ENCODE results near the gene RNF17. TPM values are rescaled to one million over a fixed set of nuclear protein-coding genes. Genes with fewer than 3 reads are reported as not detected.

Gene RNF17, protein sequence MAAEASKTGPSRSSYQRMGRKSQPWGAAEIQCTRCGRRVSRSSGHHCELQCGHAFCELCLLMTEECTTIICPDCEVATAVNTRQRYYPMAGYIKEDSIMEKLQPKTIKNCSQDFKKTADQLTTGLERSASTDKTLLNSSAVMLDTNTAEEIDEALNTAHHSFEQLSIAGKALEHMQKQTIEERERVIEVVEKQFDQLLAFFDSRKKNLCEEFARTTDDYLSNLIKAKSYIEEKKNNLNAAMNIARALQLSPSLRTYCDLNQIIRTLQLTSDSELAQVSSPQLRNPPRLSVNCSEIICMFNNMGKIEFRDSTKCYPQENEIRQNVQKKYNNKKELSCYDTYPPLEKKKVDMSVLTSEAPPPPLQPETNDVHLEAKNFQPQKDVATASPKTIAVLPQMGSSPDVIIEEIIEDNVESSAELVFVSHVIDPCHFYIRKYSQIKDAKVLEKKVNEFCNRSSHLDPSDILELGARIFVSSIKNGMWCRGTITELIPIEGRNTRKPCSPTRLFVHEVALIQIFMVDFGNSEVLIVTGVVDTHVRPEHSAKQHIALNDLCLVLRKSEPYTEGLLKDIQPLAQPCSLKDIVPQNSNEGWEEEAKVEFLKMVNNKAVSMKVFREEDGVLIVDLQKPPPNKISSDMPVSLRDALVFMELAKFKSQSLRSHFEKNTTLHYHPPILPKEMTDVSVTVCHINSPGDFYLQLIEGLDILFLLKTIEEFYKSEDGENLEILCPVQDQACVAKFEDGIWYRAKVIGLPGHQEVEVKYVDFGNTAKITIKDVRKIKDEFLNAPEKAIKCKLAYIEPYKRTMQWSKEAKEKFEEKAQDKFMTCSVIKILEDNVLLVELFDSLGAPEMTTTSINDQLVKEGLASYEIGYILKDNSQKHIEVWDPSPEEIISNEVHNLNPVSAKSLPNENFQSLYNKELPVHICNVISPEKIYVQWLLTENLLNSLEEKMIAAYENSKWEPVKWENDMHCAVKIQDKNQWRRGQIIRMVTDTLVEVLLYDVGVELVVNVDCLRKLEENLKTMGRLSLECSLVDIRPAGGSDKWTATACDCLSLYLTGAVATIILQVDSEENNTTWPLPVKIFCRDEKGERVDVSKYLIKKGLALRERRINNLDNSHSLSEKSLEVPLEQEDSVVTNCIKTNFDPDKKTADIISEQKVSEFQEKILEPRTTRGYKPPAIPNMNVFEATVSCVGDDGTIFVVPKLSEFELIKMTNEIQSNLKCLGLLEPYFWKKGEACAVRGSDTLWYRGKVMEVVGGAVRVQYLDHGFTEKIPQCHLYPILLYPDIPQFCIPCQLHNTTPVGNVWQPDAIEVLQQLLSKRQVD (N-terminal part only)
- not detected in 2 replicates for total RNA-seq (2013; cell fraction: nucleolus; rRNA removed)
- total RNA-seq (2014; rRNA removed) (not detected in 2 replicates), total RNA-seq (2014; rRNA removed; fragmentation: Illumina TruSeq; extraction: Trizol) (not detected in 2 replicates), total RNA-seq (2021) (not detected in 2 replicates), polyA plus RNA-seq (2011; rRNA removed) (not detected in 2 replicates), polyA plus RNA-seq (2014; fragmentation: Illumina TruSeq; extraction: Trizol) (not detected in 2 replicates), polyA plus RNA-seq (2014; fragmentation: Nextera tagmentation; extraction: Ambion mirVana) (not detected), polyA plus RNA-seq (2014; rRNA removed) (not detected in 2 replicates), polyA plus RNA-seq (2016; fragmentation: Nextera tagmentation; extraction: Ambion mirVana) (not detected), polyA minus RNA-seq (2011; rRNA and poly(A)+ RNA removed) (not detected in 2 replicates), Bru-seq, nascent RNA (not detected), BruChase-seq, experiment 1, labeled RNA remaining after a 6-hour chase (not detected), BruChase-seq, experiment 2, labeled RNA remaining after a 2-hour chase (percentile 4 among the genes with signal in this experiment)
- polyA plus RNA-seq (2011; ENCODE audit: low read depth), result not detected
- not detected in 2 replicates for polyA plus RNA-seq (2011; cell fraction: cytosol; rRNA removed)
- polyA plus RNA-seq (2011; cell fraction: nucleus; rRNA removed), result not detected in 2 replicates
- not detected in 2 replicates for polyA plus RNA-seq (2012)
- not detected in 2 replicates for polyA minus RNA-seq (2011; cell fraction: cytosol; rRNA and poly(A)+ RNA removed)
- not detected in 2 replicates for polyA minus RNA-seq (2011; cell fraction: nucleus; rRNA and poly(A)+ RNA removed)
- long read RNA-seq, experiment 1, result 0 reads
- long read RNA-seq, experiment 2, partial matches to known transcripts, result 0 of 1 reads
- long read RNA-seq, experiment 2, other reads (novel, unspliced or antisense), result 1 of 1 reads

DNA sequence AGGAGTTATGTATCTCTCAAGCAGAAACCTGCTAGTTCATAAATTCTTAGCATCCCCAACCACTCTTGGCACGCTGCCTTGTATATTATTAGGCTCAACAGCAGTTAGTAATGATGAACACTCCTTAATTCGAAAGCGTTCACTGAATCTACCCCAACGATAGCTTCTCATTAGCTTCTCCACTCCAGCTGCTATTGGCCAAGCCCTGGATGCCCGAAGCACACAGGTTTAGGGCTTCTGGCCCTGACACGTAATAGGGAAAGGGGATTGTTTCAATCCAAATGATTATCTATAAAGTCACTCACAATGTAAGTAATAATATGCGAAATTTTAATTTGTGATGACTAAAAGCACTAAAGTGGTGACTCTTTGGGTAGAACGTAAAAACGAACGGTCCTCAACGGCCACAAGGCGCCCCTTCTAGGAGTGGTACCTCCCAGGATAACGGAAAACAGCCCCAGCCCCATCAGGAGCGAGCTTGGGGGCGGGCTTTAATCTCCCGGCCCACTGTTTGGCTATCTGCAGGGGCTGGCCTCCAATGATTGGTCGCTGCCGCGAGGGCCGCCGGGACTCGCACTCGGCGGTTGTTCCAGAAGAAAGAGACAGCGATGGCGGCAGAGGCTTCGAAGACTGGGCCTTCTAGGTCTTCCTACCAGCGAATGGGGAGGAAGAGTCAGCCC is at the start of gene RNF17:
Gene RNF17 (plus strand): TSS at position 574 of the 680 bp plus-strand sequence. CDS start 35 bp downstream, at position 609.
- Histone ChIP-seq H3K27me3 (replicated peaks in 1 of 2; ENCODE audit: control insufficient read depth in 2 of 2, insufficient read depth in 2 of 2, low read length in 1 of 2) (no peaks in the 10 kb centered on the region), H3K27ac (ENCODE audit: control insufficient read depth, insufficient read depth) (no peak within 1 kb of the TSS), H3K4me1 (ENCODE audit: control insufficient read depth, insufficient read depth, low read length) (no peaks in the 10 kb centered on the region), H3K9me3 (replicated peaks; ENCODE audit: control insufficient read depth, insufficient read depth, low read length) (no peaks in the 10 kb centered on the region; the same call in 2 of the 3 replicates), H3K9ac (ENCODE audit: control insufficient read depth, insufficient read depth, low read length) (no peak within 1 kb of the TSS), H3K79me2 (ENCODE audit: control insufficient read depth, insufficient read depth, low read length) (no peaks in the 10 kb centered on the region), H2AFZ (ENCODE audit: control insufficient read depth, low read depth, low read length) (no peak within 1 kb of the TSS), H3K4me2 (ENCODE audit: control insufficient read depth, insufficient read depth) (no peak within 1 kb of the TSS), H3K4me3 (no peak within 1 kb of the TSS), H4K20me1 (ENCODE audit: control insufficient read depth, insufficient read depth) (no peaks in the 10 kb centered on the region), H3K36me3 (ENCODE audit: control insufficient read depth in 2 of 2, insufficient read depth in 2 of 2, low read length in 1 of 2) (no peaks in the 10 kb centered on the region)
- no peak for DNase-seq (ENCODE audit: low read depth, low spot score)
- no peak for ATAC-seq
- no TSS peak for BruUV-seq (replicated peaks)
- CTCF ChIA-PET, result no interaction called here
- 57% methylated on average over 28 of the region's 28 CpGs for WGBS (ENCODE audit: insufficient coverage, insufficient replicate concordance, low lambda C conversion rate, missing lambda C conversion rate)
- RAD21 ChIA-PET (ENCODE audit: unreplicated experiment), result no interaction called here
- POLR2A ChIA-PET, result no interaction called here
- TF ChIP-seq EED (IDR thresholded peaks at IDR 0.05; ENCODE audit: low read depth), result no peak
- no peak for TF ChIP-seq CHD4 (IDR thresholded peaks at IDR 0.05)
- TF ChIP-seq, protein P1, sequence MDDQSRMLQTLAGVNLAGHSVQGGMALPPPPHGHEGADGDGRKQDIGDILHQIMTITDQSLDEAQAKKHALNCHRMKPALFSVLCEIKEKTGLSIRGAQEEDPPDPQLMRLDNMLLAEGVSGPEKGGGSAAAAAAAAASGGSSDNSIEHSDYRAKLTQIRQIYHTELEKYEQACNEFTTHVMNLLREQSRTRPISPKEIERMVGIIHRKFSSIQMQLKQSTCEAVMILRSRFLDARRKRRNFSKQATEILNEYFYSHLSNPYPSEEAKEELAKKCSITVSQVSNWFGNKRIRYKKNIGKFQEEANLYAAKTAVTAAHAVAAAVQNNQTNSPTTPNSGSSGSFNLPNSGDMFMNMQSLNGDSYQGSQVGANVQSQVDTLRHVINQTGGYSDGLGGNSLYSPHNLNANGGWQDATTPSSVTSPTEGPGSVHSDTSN (IDR thresholded peaks at IDR 0.05; ENCODE audit: insufficient replicate concordance, low read depth, low read length), result no peak
- TF ChIP-seq, protein P2, sequence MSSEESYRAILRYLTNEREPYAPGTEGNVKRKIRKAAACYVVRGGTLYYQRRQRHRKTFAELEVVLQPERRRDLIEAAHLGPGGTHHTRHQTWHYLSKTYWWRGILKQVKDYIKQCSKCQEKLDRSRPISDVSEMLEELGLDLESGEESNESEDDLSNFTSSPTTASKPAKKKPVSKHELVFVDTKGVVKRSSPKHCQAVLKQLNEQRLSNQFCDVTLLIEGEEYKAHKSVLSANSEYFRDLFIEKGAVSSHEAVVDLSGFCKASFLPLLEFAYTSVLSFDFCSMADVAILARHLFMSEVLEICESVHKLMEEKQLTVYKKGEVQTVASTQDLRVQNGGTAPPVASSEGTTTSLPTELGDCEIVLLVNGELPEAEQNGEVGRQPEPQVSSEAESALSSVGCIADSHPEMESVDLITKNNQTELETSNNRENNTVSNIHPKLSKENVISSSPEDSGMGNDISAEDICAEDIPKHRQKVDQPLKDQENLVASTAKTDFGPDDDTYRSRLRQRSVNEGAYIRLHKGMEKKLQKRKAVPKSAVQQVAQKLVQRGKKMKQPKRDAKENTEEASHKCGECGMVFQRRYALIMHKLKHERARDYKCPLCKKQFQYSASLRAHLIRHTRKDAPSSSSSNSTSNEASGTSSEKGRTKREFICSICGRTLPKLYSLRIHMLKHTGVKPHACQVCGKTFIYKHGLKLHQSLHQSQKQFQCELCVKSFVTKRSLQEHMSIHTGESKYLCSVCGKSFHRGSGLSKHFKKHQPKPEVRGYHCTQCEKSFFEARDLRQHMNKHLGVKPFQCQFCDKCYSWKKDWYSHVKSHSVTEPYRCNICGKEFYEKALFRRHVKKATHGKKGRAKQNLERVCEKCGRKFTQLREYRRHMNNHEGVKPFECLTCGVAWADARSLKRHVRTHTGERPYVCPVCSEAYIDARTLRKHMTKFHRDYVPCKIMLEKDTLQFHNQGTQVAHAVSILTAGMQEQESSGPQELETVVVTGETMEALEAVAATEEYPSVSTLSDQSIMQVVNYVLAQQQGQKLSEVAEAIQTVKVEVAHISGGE (CRISPR knock-in tag; IDR thresholded peaks at IDR 0.05), result no peak
- TF ChIP-seq RAD21 (IDR thresholded peaks at IDR 0.05; ENCODE audit: insufficient read depth, low read depth, low read length), result no peak
- TF ChIP-seq, protein P3, sequence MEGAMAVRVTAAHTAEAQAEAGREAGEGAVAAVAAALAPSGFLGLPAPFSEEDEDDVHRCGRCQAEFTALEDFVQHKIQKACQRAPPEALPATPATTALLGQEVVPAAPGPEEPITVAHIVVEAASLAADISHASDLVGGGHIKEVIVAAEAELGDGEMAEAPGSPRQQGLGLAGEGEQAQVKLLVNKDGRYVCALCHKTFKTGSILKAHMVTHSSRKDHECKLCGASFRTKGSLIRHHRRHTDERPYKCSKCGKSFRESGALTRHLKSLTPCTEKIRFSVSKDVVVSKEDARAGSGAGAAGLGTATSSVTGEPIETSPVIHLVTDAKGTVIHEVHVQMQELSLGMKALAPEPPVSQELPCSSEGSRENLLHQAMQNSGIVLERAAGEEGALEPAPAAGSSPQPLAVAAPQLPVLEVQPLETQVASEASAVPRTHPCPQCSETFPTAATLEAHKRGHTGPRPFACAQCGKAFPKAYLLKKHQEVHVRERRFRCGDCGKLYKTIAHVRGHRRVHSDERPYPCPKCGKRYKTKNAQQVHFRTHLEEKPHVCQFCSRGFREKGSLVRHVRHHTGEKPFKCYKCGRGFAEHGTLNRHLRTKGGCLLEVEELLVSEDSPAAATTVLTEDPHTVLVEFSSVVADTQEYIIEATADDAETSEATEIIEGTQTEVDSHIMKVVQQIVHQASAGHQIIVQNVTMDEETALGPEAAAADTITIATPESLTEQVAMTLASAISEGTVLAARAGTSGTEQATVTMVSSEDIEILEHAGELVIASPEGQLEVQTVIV (IDR thresholded peaks at IDR 0.05; ENCODE audit: borderline replicate concordance, partially characterized antibody), result no peak
- no peak for FAIRE-seq
- SMC1A ChIA-PET (ENCODE audit: uncharacterized antibody, unreplicated experiment), result no interaction called here
- intact Hi-C loops (cut with micrococcal nuclease; ENCODE audit: unreplicated experiment) (no loop called here), in situ Hi-C loops (cut with MboI) (no loop called here)

All from GM12878 (cell line).